Liver (tissue), 9 donors: ENCODE data around the gene SLC2A14. TPM values are rescaled to one million over a fixed set of nuclear protein-coding genes. Genes with fewer than 3 reads are reported as not detected.
"Not testable (repeated sequence)": the region's sequence is repeated elsewhere in the genome, so short reads cannot be mapped to it uniquely, and the experiment has no call there.

ENCODE experiments used
- DNase-seq: peaks from one replicate; pipeline ENCODE4 v3.0.0-alpha.2; 2017; ENCODE audit warnings: low spot score
- H3K27ac ChIP-seq, 2 donors: one replicate each; pipeline ENCODE4 v1.7.0; 2013; ENCODE audit warnings: inconsistent platforms in 2 of 2, low read length in 2 of 2, control low read depth in 1 of 2, low read depth in 1 of 2, mild to moderate bottlenecking in 1 of 2
- H3K27me3 ChIP-seq, 4 donors: one replicate each; pipeline versions ENCODE4 v1.6.1 to v1.7.0; 2013; ENCODE audit warnings: low read length in 3 of 4, inconsistent platforms in 1 of 4, mild to moderate bottlenecking in 1 of 4, moderate library complexity in 1 of 4; ENCODE audit not compliant: control insufficient read depth in 4 of 4, insufficient read depth in 4 of 4
- H3K36me3 ChIP-seq, 4 donors: one replicate each; pipeline versions ENCODE4 v1.6.1 to v1.7.0; 2013; ENCODE audit warnings: low read length in 3 of 4, mild to moderate bottlenecking in 3 of 4, low read depth in 1 of 4, moderate library complexity in 1 of 4; ENCODE audit not compliant: control insufficient read depth in 4 of 4, insufficient read depth in 3 of 4
- H3K4me1 ChIP-seq, 4 donors: one replicate each; pipeline versions ENCODE4 v1.6.1 to v1.7.0; 2013; ENCODE audit warnings: low read length in 3 of 4, mild to moderate bottlenecking in 3 of 4, moderate library complexity in 1 of 4; ENCODE audit not compliant: control insufficient read depth in 4 of 4, insufficient read depth in 4 of 4
- H3K4me3 ChIP-seq, 3 donors: one replicate each; pipeline versions ENCODE4 v1.6.1 to v1.7.0; 2013; ENCODE audit warnings: low read length in 3 of 3, control low read depth in 1 of 3, low read depth in 1 of 3, mild to moderate bottlenecking in 1 of 3
- H3K9ac ChIP-seq, 2 donors: one replicate each; pipeline ENCODE4 v1.7.0; 2013; ENCODE audit warnings: low read length in 2 of 2, mild to moderate bottlenecking in 2 of 2, moderate library complexity in 2 of 2, control low read depth in 1 of 2, low read depth in 1 of 2
- H3K9me3 ChIP-seq, 4 donors: one replicate each; pipeline versions ENCODE4 v1.6.1 to v1.7.0; 2013; ENCODE audit warnings: low read length in 3 of 4; ENCODE audit not compliant: control insufficient read depth in 4 of 4
- FOXA1 ChIP-seq: IDR thresholded peaks from 2 replicates; pipeline ENCODE4 v1.6.1; 2016; ENCODE audit warnings: antibody characterized with exemption
- GABPA ChIP-seq, 2 donors: IDR thresholded peaks in 1 of 2; conservative IDR thresholded peaks in 1 of 2; 2 replicates each; pipeline ENCODE4 v1.6.1; 2016; ENCODE audit warnings: antibody characterized with exemption in 2 of 2, mild to moderate bottlenecking in 1 of 2, moderate library complexity in 1 of 2
- HNF4G ChIP-seq: IDR thresholded peaks from 2 replicates; pipeline ENCODE4 v1.6.1; 2016; ENCODE audit warnings: antibody characterized with exemption
- JUND ChIP-seq, 2 donors: IDR thresholded peaks; 2 replicates each; pipeline ENCODE4 v1.6.1; 2016; ENCODE audit warnings: antibody characterized with exemption in 2 of 2
- MAX ChIP-seq: IDR thresholded peaks from 2 replicates; pipeline ENCODE4 v1.6.1; 2016; ENCODE audit warnings: antibody characterized with exemption
- RAD21 ChIP-seq, 2 donors: IDR thresholded peaks; 2 replicates each; pipeline ENCODE4 v1.6.1; 2016; ENCODE audit warnings: antibody characterized with exemption in 2 of 2, mild to moderate bottlenecking in 2 of 2
- RXRA ChIP-seq, 2 donors: IDR thresholded peaks; 2 replicates each; pipeline ENCODE4 v1.6.1; 2017 to 2018; ENCODE audit warnings: antibody characterized with exemption in 2 of 2, mild to moderate bottlenecking in 1 of 2
- SP1 ChIP-seq: IDR thresholded peaks from 2 replicates; pipeline ENCODE4 v1.6.1; 2018; ENCODE audit warnings: antibody characterized with exemption, mild to moderate bottlenecking
- TAF1 ChIP-seq: conservative IDR thresholded peaks from 2 replicates; pipeline ENCODE4 v1.6.1; 2016; ENCODE audit warnings: antibody characterized with exemption, mild to moderate bottlenecking
- YY1 ChIP-seq: IDR thresholded peaks from 2 replicates; pipeline ENCODE4 v1.6.1; 2016; ENCODE audit warnings: antibody characterized with exemption, mild to moderate bottlenecking
- WGBS: extraction: QIAGEN DNeasy Blood & Tissue Kit; methylation state at CpG from one replicate; pipeline ENCODE4 v1.1.7; 2013; 5-methylcytosine and 5-hydroxymethylcytosine counted together
- polyA plus RNA-seq, 2 donors: library from polyadenylated mRNA; stranded (reverse) in 1 of 2; unstranded in 1 of 2; fragments of 200-250 nt in 1 of 2; fragments of >200 nt in 1 of 2; fragmentation: Nextera tagmentation in 1 of 2; extraction: Ambion mirVana in 1 of 2; gene quantifications; one replicate each; pipeline versions ENCODE4 v1.2.1 to v1.2.3, GENCODE V29; 2013 to 2015
- total RNA-seq, 2 donors: library from RNA; depleted of rRNA; stranded (reverse); fragments of >200 nt; gene quantifications; one replicate each; pipeline ENCODE4 v1.2.3, GENCODE V29; 2014
- TF ChIP-seq, protein P1 (sequence below): IDR thresholded peaks from 2 replicates; pipeline ENCODE4 v1.6.1; 2016; ENCODE audit warnings: antibody characterized with exemption, mild to moderate bottlenecking
- TF ChIP-seq, protein P2 (sequence below): IDR thresholded peaks from 2 replicates; pipeline ENCODE4 v1.6.1; 2016; ENCODE audit warnings: antibody characterized with exemption
- TF ChIP-seq, protein P3 (sequence below): IDR thresholded peaks from 2 replicates; pipeline ENCODE4 v1.6.1; 2016; ENCODE audit warnings: antibody characterized with exemption
- donor health status: healthy.
- donor health status: healthy.
- donor health status: healthy.
- donor health status: healthy.
- donor health status: healthy.

SLC2A14 gene
- total and polyA plus RNA-seq, 4 donors, result 22.7 TPM; not detected in 3

GRCh38 chr12:7869137-7869536, 3.6 kb downstream of the SLC2A14 start (continued):
- TF ChIP-seq RXRA (IDR thresholded peaks at IDR 0.05), result no peak
- TF ChIP-seq, protein P1, sequence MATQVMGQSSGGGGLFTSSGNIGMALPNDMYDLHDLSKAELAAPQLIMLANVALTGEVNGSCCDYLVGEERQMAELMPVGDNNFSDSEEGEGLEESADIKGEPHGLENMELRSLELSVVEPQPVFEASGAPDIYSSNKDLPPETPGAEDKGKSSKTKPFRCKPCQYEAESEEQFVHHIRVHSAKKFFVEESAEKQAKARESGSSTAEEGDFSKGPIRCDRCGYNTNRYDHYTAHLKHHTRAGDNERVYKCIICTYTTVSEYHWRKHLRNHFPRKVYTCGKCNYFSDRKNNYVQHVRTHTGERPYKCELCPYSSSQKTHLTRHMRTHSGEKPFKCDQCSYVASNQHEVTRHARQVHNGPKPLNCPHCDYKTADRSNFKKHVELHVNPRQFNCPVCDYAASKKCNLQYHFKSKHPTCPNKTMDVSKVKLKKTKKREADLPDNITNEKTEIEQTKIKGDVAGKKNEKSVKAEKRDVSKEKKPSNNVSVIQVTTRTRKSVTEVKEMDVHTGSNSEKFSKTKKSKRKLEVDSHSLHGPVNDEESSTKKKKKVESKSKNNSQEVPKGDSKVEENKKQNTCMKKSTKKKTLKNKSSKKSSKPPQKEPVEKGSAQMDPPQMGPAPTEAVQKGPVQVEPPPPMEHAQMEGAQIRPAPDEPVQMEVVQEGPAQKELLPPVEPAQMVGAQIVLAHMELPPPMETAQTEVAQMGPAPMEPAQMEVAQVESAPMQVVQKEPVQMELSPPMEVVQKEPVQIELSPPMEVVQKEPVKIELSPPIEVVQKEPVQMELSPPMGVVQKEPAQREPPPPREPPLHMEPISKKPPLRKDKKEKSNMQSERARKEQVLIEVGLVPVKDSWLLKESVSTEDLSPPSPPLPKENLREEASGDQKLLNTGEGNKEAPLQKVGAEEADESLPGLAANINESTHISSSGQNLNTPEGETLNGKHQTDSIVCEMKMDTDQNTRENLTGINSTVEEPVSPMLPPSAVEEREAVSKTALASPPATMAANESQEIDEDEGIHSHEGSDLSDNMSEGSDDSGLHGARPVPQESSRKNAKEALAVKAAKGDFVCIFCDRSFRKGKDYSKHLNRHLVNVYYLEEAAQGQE, result no peak
- no peak for TF ChIP-seq FOXA1
- TF ChIP-seq HNF4G, result no peak
- TF ChIP-seq GABPA (IDR thresholded peaks at IDR 0.05 in 1 of 2, conservative IDR thresholded peaks at IDR 0.05 in 1 of 2), result no peak
- no peak for TF ChIP-seq SP1
- TF ChIP-seq RAD21 (IDR thresholded peaks at IDR 0.05), result no peak

- Histone ChIP-seq H3K9ac (no peak overlapping the region), H3K27ac (no peak overlapping the region), H3K27me3 (no peaks in the 10 kb centered on the region), H3K9me3 (no peaks in the 10 kb centered on the region), H3K36me3 (no peaks in the 10 kb centered on the region), H3K4me1 (peaks cover 0 to 2% (median 0%) of the 10 kb centered on the region in 4 donors), H3K4me3 (no peak overlapping the region)
- 82% methylated on average over 4 of the region's 4 CpGs for WGBS
- DNase-seq, result no peak
- no peak for TF ChIP-seq RXRA (IDR thresholded peaks at IDR 0.05)
- TF ChIP-seq, protein P2, sequence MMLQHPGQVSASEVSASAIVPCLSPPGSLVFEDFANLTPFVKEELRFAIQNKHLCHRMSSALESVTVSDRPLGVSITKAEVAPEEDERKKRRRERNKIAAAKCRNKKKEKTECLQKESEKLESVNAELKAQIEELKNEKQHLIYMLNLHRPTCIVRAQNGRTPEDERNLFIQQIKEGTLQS, result no peak
- no peak for TF ChIP-seq RAD21 (IDR thresholded peaks at IDR 0.05)
- TF ChIP-seq MAX, result no peak
- no peak for TF ChIP-seq TAF1
- TF ChIP-seq JUND (IDR thresholded peaks at IDR 0.05), result no peak
Measured at GRCh38 chr12:7868391-7868790, 4.3 kb downstream of the SLC2A14 start.

DNA sequence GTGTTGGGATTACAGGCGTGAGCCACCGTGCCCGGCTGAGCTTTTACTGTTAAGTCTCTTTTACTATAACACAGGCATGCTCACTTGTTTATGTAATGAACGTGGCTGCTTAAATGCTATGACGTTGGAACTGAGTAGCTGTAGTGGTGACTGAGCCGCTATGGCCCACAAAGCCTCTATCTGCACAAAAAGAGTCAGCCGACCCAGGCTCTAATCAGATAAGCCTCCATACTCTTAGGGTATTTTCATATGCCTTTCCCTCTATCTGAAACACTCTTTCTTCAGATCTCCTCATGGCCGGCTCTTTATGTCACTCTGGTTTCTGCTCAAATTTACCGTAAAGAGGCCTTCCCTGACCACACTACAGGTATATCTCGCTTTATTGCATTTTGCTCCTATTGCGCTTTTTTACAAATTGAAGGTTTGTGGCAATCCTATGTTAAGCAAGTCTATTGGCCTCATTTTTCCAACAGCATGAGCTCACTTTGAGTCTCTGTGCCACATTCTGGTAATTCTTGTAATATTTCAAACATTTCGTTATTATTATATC, 8.0 kb downstream of the SLC2A14 start:
- TF ChIP-seq FOXA1 (no peak), HNF4G (no peak), SP1 (no peak), JUND (IDR thresholded peaks at IDR 0.05) (no peak), GABPA (IDR thresholded peaks at IDR 0.05 in 1 of 2, conservative IDR thresholded peaks at IDR 0.05 in 1 of 2) (no peak), MAX (no peak), RAD21 (IDR thresholded peaks at IDR 0.05) (no peak), YY1 (no peak)
- TF ChIP-seq, protein P3, sequence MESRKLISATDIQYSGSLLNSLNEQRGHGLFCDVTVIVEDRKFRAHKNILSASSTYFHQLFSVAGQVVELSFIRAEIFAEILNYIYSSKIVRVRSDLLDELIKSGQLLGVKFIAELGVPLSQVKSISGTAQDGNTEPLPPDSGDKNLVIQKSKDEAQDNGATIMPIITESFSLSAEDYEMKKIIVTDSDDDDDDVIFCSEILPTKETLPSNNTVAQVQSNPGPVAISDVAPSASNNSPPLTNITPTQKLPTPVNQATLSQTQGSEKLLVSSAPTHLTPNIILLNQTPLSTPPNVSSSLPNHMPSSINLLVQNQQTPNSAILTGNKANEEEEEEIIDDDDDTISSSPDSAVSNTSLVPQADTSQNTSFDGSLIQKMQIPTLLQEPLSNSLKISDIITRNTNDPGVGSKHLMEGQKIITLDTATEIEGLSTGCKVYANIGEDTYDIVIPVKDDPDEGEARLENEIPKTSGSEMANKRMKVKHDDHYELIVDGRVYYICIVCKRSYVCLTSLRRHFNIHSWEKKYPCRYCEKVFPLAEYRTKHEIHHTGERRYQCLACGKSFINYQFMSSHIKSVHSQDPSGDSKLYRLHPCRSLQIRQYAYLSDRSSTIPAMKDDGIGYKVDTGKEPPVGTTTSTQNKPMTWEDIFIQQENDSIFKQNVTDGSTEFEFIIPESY, result no peak
- TF ChIP-seq, protein P1, result no peak
- no peak for DNase-seq
- no peak overlapping the region for H3K4me3 ChIP-seq
- no peaks in the 10 kb centered on the region for H3K27me3 ChIP-seq
- no peaks in the 10 kb centered on the region for H3K36me3 ChIP-seq
- H3K4me1 ChIP-seq, result no peaks in the 10 kb centered on the region
- no peak overlapping the region for H3K9ac ChIP-seq
- no peak overlapping the region for H3K27ac ChIP-seq
- WGBS, result 91% methylated on average over 12 of the region's 12 CpGs
- H3K9me3 ChIP-seq, result no peaks in the 10 kb centered on the region

GRCh38 chr12:7862814-7863348, 9.8 kb downstream of the SLC2A14 start:
- not testable (repeated sequence) for DNase-seq, H3K9me3 ChIP-seq, H3K27me3 ChIP-seq, H3K36me3 ChIP-seq, H3K27ac ChIP-seq, H3K9ac ChIP-seq, H3K4me3 ChIP-seq, H3K4me1 ChIP-seq
- WGBS, result 84% methylated on average over 20 of the region's 20 CpGs
